SK-N-SH (cell line): Measurements from ENCODE around the gene GATAD2A. TPM values are rescaled to one million over a fixed set of nuclear protein-coding genes. Genes with fewer than 3 reads are reported as not detected.

Experiments
- CTCF ChIA-PET: fragments of 300-600, 350-600 bp; formaldehyde crosslinking; extraction: SDS; loops from one replicate; lab custom pipeline; 2021; lab: Yijun Ruan, JAX
- POLR2A ChIA-PET: fragments of 350-600 bp; sonication (Branson Sonifier 250); formaldehyde crosslinking; extraction: SDS; loops from one replicate; lab custom pipeline; 2020; ENCODE audit warnings: antibody characterized with exemption, inconsistent platforms; lab: Yijun Ruan, JAX
- DNase-seq: peaks from one replicate; pipeline ENCODE4 v3.0.0; 2012
- H2AFZ ChIP-seq: fragments of 200-600 bp; sonication (generic); 2 replicates; pipeline ENCODE4 v1.8.1; 2016; ENCODE audit warnings: antibody characterized with exemption, mild to moderate bottlenecking, low read depth
- H3F3A ChIP-seq: fragments of 200-600 bp; sonication (generic); replicated peaks from 2 replicates; pipeline ENCODE3; 2016; ENCODE audit warnings: antibody characterized with exemption, mild to moderate bottlenecking; ENCODE audit not compliant: insufficient read depth
- H3K27ac ChIP-seq, 2 experiments: fragments of 200-500 bp in 1 of 2; fragments of 200-600 bp in 1 of 2; sonication (Bioruptor generic) in 1 of 2; sonication (generic), shearing (Covaris generic) in 1 of 2; 2 replicates each; pipeline versions ENCODE4 v1.5.1 to v1.6.1; 2014 to 2016; ENCODE audit warnings: low read depth in 2 of 2, inconsistent platforms in 1 of 2, low read length in 1 of 2, mild to moderate bottlenecking in 1 of 2, mixed read lengths in 1 of 2
- H3K27me3 ChIP-seq: fragments of 200-600 bp; sonication (generic), shearing (Covaris generic); 2 replicates; pipeline ENCODE4 v1.6.1; 2016; ENCODE audit warnings: mixed run types; ENCODE audit not compliant: insufficient read depth
- H3K36me3 ChIP-seq, 2 experiments: fragments of 200-500 bp in 1 of 2; fragments of 200-600 bp in 1 of 2; sonication (Bioruptor generic) in 1 of 2; sonication (generic) in 1 of 2; replicated peaks in 1 of 2; 2 replicates each; pipeline versions ENCODE3 to v1.5.1; 2014 to 2016; ENCODE audit warnings: low read length in 1 of 2, mild to moderate bottlenecking in 1 of 2; ENCODE audit not compliant: insufficient read depth in 2 of 2, control insufficient read depth in 1 of 2
- H3K4me1 ChIP-seq, 2 experiments: fragments of 200-500 bp in 1 of 2; fragments of 200-600 bp in 1 of 2; sonication (Bioruptor generic) in 1 of 2; sonication (generic), shearing (Covaris generic) in 1 of 2; 2 replicates each; pipeline versions ENCODE4 v1.5.1 to v1.6.1; 2014 to 2016; ENCODE audit warnings: low read depth in 1 of 2, low read length in 1 of 2, mixed run types in 1 of 2; ENCODE audit not compliant: insufficient read depth in 2 of 2, control insufficient read depth in 1 of 2
- H3K4me2 ChIP-seq: fragments of 200-600 bp; sonication (generic), shearing (Covaris generic); 2 replicates; pipeline ENCODE4 v1.6.1; 2017; ENCODE audit warnings: mixed run types
- H3K4me3 ChIP-seq, 2 experiments: fragments of 200-500 bp in 1 of 2; fragments of 200-600 bp in 1 of 2; sonication (Bioruptor generic) in 1 of 2; sonication (generic), shearing (Covaris generic) in 1 of 2; 2 replicates each; pipeline versions ENCODE4 v1.5.1 to v1.8.1; 2014 to 2016; ENCODE audit warnings: low read depth in 2 of 2, inconsistent platforms in 1 of 2, low read length in 1 of 2, mild to moderate bottlenecking in 1 of 2, mixed read lengths in 1 of 2, moderate library complexity in 1 of 2
- H3K79me2 ChIP-seq: fragments of 200-600 bp; sonication (generic); 2 replicates; pipeline ENCODE4 v1.8.1; 2017; ENCODE audit warnings: mild to moderate bottlenecking; ENCODE audit not compliant: insufficient read depth
- H3K9ac ChIP-seq: fragments of 200-600 bp; sonication (generic); 2 replicates; pipeline ENCODE4 v1.6.1; 2017; ENCODE audit warnings: mixed run types
- H3K9me2 ChIP-seq: fragments of 200-600 bp; sonication (generic); 2 replicates; pipeline ENCODE4 v1.6.1; 2017; ENCODE audit warnings: mixed run types
- H3K9me3 ChIP-seq: fragments of 200-600 bp; sonication (generic); 2 replicates; pipeline ENCODE4 v1.6.1; 2017; ENCODE audit warnings: mixed run types, mild to moderate bottlenecking, moderate library complexity
- H4K20me1 ChIP-seq: fragments of 200-600 bp; sonication (generic); 2 replicates; pipeline ENCODE4 v1.6.1; 2017; ENCODE audit warnings: mild to moderate bottlenecking, mixed run types; ENCODE audit not compliant: insufficient read depth
- CHD2 ChIP-seq: fragments of 150-350 bp; IDR thresholded peaks from 2 replicates; pipeline ENCODE4 v1.6.1; 2018; ENCODE audit warnings: low read length; ENCODE audit not compliant: partially characterized antibody
- CTCF ChIP-seq: fragments of 200-600 bp; sonication (generic); IDR thresholded peaks from 2 replicates; pipeline ENCODE4 v1.6.1; 2017; ENCODE audit warnings: antibody characterized with exemption, mild to moderate bottlenecking, moderate library complexity
- ELF1 ChIP-seq: IDR thresholded peaks from 2 replicates; pipeline ENCODE4 v1.4.0; 2012
- EP300 ChIP-seq, 2 experiments: IDR thresholded peaks; 2 replicates each; pipeline versions ENCODE4 v1.4.0 to v1.6.1; 2012; ENCODE audit warnings: borderline replicate concordance in 1 of 2, low read depth in 1 of 2, low read length in 1 of 2
- FOXJ3 ChIP-seq: sonication (generic); formaldehyde crosslinking; IDR thresholded peaks from 2 replicates; pipeline ENCODE4 v1.5.1; 2020; ENCODE audit warnings: mild to moderate bottlenecking, missing genetic modification reagents
- FOXM1 ChIP-seq: IDR thresholded peaks from 2 replicates; pipeline ENCODE4 v1.4.0; 2012; ENCODE audit warnings: low read depth, mild to moderate bottlenecking
- GABPA ChIP-seq: IDR thresholded peaks from 2 replicates; pipeline ENCODE4 v1.4.0; 2012; ENCODE audit warnings: low read depth, mild to moderate bottlenecking
- GATA2 ChIP-seq: sonication (generic); formaldehyde crosslinking; IDR thresholded peaks from 2 replicates; pipeline ENCODE4 v1.5.0; 2020; ENCODE audit warnings: mild to moderate bottlenecking, missing genetic modification reagents
- MAX ChIP-seq: IDR thresholded peaks from 2 replicates; pipeline ENCODE4 v1.4.0; 2012; ENCODE audit warnings: low read depth
- MEF2A ChIP-seq: IDR thresholded peaks from 2 replicates; pipeline ENCODE4 v1.4.0; 2012; ENCODE audit warnings: low read depth, borderline replicate concordance
- MXI1 ChIP-seq: IDR thresholded peaks from 2 replicates; pipeline ENCODE4 v1.6.1; 2012; ENCODE audit warnings: mild to moderate bottlenecking, low read depth, low read length, improper control_type of control experiment
- NRF1 ChIP-seq: IDR thresholded peaks from 2 replicates; pipeline ENCODE4 v1.6.1; 2012; ENCODE audit warnings: low read depth, mild to moderate bottlenecking, low read length
- RAD21 ChIP-seq: IDR thresholded peaks from 2 replicates; pipeline ENCODE4 v1.6.1; 2012; ENCODE audit warnings: mild to moderate bottlenecking, low read length
- SMC3 ChIP-seq: IDR thresholded peaks from 2 replicates; pipeline ENCODE4 v1.6.1; 2012; ENCODE audit warnings: low read depth, low read length, improper control_type of control experiment
- TAF1 ChIP-seq: IDR thresholded peaks from 2 replicates; pipeline ENCODE4 v1.6.1; 2012; ENCODE audit warnings: low read depth, mild to moderate bottlenecking, low read length, moderate library complexity, borderline replicate concordance
- TCF12 ChIP-seq: IDR thresholded peaks from 2 replicates; pipeline ENCODE4 v1.4.0; 2012
- WGBS: methylation state at CpG from one replicate; pipeline ENCODE4 v1.1.6; 2017; ENCODE audit warnings: low lambda C conversion rate; 5-methylcytosine and 5-hydroxymethylcytosine counted together
- polyA plus RNA-seq, 3 experiments: library from polyadenylated mRNA; depleted of rRNA; stranded (reverse); fragments of >200 nt; gene quantifications; 2 replicates each; pipeline ENCODE4 v1.2.3, GENCODE V29; 2012
- TF ChIP-seq, protein P1 (sequence below): fragments of 150-350 bp; IDR thresholded peaks from 2 replicates; pipeline ENCODE4 v1.6.1; 2017; ENCODE audit warnings: antibody characterized with exemption, low read length, low read depth, borderline replicate concordance
- TF ChIP-seq, protein P2 (sequence below): IDR thresholded peaks from 2 replicates; pipeline ENCODE4 v1.6.1; 2012; ENCODE audit warnings: mild to moderate bottlenecking, low read depth, low read length, moderate library complexity
- TF ChIP-seq, protein P3 (sequence below): IDR thresholded peaks from 2 replicates; pipeline ENCODE4 v1.4.0; 2012; ENCODE audit warnings: low read depth, borderline replicate concordance

The GATAD2A gene
- polyA plus RNA-seq, 1 of the 3 experiments (the other 2 are of a cell fraction): 36.6 TPM

DNA sequence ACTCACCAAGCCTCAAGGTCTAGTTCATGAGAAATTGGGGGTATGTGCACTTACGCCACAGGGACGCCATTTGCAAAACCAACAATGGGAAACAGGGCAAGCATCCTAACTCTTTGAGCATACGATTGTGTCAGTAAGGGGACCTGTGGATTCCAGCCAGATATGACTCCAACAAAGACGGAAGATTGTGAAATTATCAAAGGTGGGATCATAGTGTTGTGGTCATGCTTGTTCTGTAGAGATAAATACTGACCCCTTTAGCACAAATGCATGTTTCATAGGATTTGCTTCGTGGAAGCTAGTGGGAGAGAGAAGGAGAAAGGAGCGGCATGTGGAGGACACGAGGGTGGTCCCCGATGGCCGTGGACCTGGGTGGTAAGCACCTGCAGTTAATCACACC lies 37.8 kb downstream of the GATAD2A start:
- Histone ChIP-seq H3K4me1 (peaks cover 10 to 15% of the 10 kb centered on the region in 2 experiments; a peak in 3 of 4 replicates), H3K4me2 (no peak overlapping the region), H3K9me3 (no peaks in the 10 kb centered on the region), H3K27me3 (no peaks in the 10 kb centered on the region), H3K36me3 (no peaks in the 10 kb centered on the region), H3K9ac (no peak overlapping the region), H3K27ac (no peak overlapping the region), H3K9me2 (no peaks in the 10 kb centered on the region), H4K20me1 (peaks cover 76% of the 10 kb centered on the region), H3K79me2 (peaks cover 95% of the 10 kb centered on the region), H3F3A (peaks cover 19% of the 10 kb centered on the region), H3K4me3 (no peak overlapping the region), H2AFZ (no peak overlapping the region)
- 95% methylated on average over 9 of the region's 9 CpGs for WGBS
- CTCF ChIA-PET: interaction anchor here (0.6 kb wide), 1 partner anchor 15 kb away, joined by 3 read pairs; no protein-coding TSS in a partner anchor
- POLR2A ChIA-PET: no interaction called here
- TF ChIP-seq MXI1 (no peak), CHD2 (no peak), MEF2A (no peak), CTCF (no peak)
- DNase-seq: no peak

- Histone ChIP-seq H2AFZ (no peak overlapping the region), H3K27ac (no peak overlapping the region), H3F3A (peaks cover 19% of the 10 kb centered on the region), H3K4me2 (no peak overlapping the region), H3K9me3 (no peaks in the 10 kb centered on the region), H4K20me1 (peaks cover 77% of the 10 kb centered on the region), H3K36me3 (no peaks in the 10 kb centered on the region), H3K4me3 (no peak overlapping the region), H3K9me2 (no peaks in the 10 kb centered on the region), H3K79me2 (peaks cover 95% of the 10 kb centered on the region), H3K27me3 (no peaks in the 10 kb centered on the region), H3K9ac (no peak overlapping the region), H3K4me1 (peaks cover 10 to 15% of the 10 kb centered on the region in 2 experiments; a peak in 3 of 4 replicates)
- TF ChIP-seq SMC3: no peak
- no peak for TF ChIP-seq NRF1
- TF ChIP-seq TAF1: no peak
- TF ChIP-seq, protein P1, sequence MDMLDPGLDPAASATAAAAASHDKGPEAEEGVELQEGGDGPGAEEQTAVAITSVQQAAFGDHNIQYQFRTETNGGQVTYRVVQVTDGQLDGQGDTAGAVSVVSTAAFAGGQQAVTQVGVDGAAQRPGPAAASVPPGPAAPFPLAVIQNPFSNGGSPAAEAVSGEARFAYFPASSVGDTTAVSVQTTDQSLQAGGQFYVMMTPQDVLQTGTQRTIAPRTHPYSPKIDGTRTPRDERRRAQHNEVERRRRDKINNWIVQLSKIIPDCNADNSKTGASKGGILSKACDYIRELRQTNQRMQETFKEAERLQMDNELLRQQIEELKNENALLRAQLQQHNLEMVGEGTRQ: no peak
- TF ChIP-seq FOXJ3: no peak
- no peak for TF ChIP-seq RAD21
- TF ChIP-seq GATA2 (CRISPR knock-in tag): no peak
- TF ChIP-seq ELF1: no peak
- no peak for TF ChIP-seq TCF12
- no peak for TF ChIP-seq GABPA
- TF ChIP-seq CHD2: no peak
- TF ChIP-seq EP300 (IDR thresholded peaks at IDR 0.05; ENCODE audit: borderline replicate concordance in 1 of 2, low read depth in 1 of 2, low read length in 1 of 2): no peak
- no peak for TF ChIP-seq MAX
- TF ChIP-seq, protein P2, sequence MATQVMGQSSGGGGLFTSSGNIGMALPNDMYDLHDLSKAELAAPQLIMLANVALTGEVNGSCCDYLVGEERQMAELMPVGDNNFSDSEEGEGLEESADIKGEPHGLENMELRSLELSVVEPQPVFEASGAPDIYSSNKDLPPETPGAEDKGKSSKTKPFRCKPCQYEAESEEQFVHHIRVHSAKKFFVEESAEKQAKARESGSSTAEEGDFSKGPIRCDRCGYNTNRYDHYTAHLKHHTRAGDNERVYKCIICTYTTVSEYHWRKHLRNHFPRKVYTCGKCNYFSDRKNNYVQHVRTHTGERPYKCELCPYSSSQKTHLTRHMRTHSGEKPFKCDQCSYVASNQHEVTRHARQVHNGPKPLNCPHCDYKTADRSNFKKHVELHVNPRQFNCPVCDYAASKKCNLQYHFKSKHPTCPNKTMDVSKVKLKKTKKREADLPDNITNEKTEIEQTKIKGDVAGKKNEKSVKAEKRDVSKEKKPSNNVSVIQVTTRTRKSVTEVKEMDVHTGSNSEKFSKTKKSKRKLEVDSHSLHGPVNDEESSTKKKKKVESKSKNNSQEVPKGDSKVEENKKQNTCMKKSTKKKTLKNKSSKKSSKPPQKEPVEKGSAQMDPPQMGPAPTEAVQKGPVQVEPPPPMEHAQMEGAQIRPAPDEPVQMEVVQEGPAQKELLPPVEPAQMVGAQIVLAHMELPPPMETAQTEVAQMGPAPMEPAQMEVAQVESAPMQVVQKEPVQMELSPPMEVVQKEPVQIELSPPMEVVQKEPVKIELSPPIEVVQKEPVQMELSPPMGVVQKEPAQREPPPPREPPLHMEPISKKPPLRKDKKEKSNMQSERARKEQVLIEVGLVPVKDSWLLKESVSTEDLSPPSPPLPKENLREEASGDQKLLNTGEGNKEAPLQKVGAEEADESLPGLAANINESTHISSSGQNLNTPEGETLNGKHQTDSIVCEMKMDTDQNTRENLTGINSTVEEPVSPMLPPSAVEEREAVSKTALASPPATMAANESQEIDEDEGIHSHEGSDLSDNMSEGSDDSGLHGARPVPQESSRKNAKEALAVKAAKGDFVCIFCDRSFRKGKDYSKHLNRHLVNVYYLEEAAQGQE: no peak
- TF ChIP-seq FOXM1: no peak
- TF ChIP-seq, protein P3, sequence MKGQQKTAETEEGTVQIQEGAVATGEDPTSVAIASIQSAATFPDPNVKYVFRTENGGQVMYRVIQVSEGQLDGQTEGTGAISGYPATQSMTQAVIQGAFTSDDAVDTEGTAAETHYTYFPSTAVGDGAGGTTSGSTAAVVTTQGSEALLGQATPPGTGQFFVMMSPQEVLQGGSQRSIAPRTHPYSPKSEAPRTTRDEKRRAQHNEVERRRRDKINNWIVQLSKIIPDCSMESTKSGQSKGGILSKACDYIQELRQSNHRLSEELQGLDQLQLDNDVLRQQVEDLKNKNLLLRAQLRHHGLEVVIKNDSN: no peak
- POLR2A ChIA-PET: no interaction called here
- DNase-seq: no peak
- 77% methylated on average over 5 of the region's 11 CpGs for WGBS
- CTCF ChIA-PET: interaction anchor here (0.5 kb wide), 1 partner anchor 26 kb away, joined by 3 read pairs; no protein-coding TSS in a partner anchor
Measured at GRCh38 chr19:19443902-19444680, 38.6 kb downstream of the GATAD2A start.
